Measurements from ENCODE around the gene MYRIP. TPM values are rescaled to one million over a fixed set of nuclear protein-coding genes. Genes with fewer than 3 reads are reported as not detected.

The MYRIP gene

Small RNAs within 50 kb of the gene (small RNA-seq; reads per million reads assigned to genes)
- gene RF00264 (ENCODE audit: low read depth) (not detected), gene RN7SL411P (ENCODE audit: low read depth) (not detected), gene RNU4-56P (ENCODE audit: low read depth) (not detected)
